GM13977 (cell line): Measurements from ENCODE around the gene MTOR.

ENCODE experiments used
- DNase-seq: peaks from one replicate; pipeline ENCODE4 v3.0.0; 2012; ENCODE audit warnings: low spot score
- CTCF ChIP-seq: IDR thresholded peaks from 2 replicates; pipeline ENCODE4 v1.5.1; 2012; ENCODE audit warnings: mild to moderate bottlenecking, control low read depth; ENCODE audit not compliant: insufficient read depth; ENCODE audit errors: extremely low read depth, missing control alignments
- in situ Hi-C: fragments of 300-500 bp; cut with MboI; formaldehyde crosslinking; loops from one replicate; pipeline ENCODE4 v1.12.0; 2022; ENCODE audit warnings: low sequenced_read_pairs, low pct_unique_long_range_greater_than_20kb, mixed read lengths, inconsistent platforms; ENCODE audit not compliant: unreplicated experiment

MTOR gene

DNA sequence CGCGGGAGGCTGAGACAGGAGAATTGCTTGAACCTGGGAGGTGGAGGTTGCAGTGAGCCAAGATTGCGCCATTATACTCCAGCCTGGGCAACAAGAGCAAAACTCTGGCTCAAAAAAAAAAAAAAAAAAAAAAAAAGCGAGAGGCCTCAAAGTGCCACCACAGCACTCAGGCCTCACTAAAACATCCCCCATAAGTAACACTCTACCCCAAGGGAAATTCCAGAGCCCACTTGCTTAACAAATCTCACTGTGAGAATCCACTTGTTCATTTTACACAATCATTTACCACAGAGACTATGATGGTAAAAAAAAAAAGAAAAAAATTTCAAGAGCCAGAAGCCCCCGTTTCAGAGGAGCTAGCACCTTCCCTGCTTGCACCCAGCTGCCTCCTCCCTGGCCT is 136.4 kb downstream of the MTOR start:
- TF ChIP-seq CTCF: no peak
- DNase-seq: no peak
- in situ Hi-C loops: no loop called here

- no peak for DNase-seq
- no peak for TF ChIP-seq CTCF
- in situ Hi-C loops: no loop called here
Measured at GRCh38 chr1:11124965-11125364, 137.4 kb downstream of the MTOR start.

GRCh38 chr1:11116318-11116717 is 146.0 kb downstream of the MTOR start:
- DNase-seq: no peak
- in situ Hi-C loops: no loop called here
- TF ChIP-seq CTCF: no peak

GRCh38 chr1:11114966-11115365 is 147.4 kb downstream of the MTOR start:
- no peak for TF ChIP-seq CTCF
- in situ Hi-C loops: no loop called here
- DNase-seq: no peak

- DNase-seq: no peak
- in situ Hi-C loops: no loop called here
- TF ChIP-seq CTCF: no peak
Measured at GRCh38 chr1:11109047-11109760, 153.1 kb downstream of the MTOR start.

DNA sequence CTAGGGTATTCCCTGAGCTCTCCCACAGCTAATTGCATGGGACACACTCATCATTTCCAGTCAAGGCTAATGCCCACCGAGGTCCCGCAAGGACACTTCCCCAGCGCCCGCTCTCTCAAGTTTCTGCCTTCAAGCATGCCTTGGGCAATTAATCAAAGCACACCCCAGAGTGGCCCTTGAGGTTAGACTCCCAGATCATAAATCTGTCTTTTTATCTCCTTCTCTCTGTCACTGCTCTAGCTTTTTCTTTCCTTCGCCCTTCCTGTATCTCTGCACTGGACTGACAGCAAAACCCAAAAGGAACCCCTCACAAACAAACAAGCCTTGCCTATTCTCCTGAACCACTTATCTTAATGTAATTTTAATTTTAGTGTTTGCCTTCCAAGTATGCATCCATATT is 154.8 kb downstream of the MTOR start:
- no peak for TF ChIP-seq CTCF
- DNase-seq: no peak
- in situ Hi-C loops: no loop called here
